ENCODE data around the gene RABL6.
"Not testable (repeated sequence)": the region's sequence is repeated elsewhere in the genome, so short reads cannot be mapped to it uniquely, and the experiment has no call there.

Gene RABL6

DNA sequence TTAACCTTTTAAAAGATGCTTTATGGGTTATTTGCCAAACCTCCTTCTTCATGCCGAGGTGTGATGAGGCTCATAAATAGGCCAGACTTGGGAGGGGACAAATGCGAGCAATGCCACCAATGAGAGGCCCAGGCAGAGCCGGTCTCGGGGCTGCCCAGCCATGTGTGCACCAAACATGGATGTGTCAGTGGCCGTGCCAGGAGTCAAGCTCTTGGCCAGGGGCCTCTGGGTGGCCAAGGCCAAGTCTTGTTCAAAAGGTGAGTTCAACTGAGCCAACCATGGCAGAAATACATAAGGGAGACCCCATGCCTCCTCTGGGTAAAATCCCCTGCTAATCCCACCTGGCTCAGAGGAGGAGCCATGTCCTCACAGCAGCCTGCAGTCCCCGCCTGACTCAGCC lies 32.6 kb upstream of the RABL6 start:
- no peak for DNase-seq (ENCODE audit: low spot score)

DNA sequence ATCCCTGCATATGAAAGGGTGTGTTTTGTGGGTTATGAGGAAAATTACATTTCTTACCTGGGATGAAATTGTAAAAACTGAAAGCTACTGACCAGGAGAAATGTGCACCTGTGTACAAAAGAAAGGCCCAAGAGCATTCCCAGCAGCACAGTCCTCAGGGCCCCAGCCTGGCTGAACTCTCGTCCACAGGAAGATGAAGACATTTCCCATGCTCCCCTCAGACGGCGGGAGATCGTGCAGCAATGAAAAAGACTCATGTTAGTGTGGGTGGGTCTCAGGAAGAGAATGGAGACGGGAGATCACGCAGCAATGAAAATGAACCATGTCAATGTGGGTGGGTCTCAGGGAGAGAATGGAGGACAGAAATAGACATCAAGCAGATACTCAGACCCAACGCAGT lies 30.8 kb upstream of the RABL6 start:
- DNase-seq (ENCODE audit: low spot score) = no peak

DNA sequence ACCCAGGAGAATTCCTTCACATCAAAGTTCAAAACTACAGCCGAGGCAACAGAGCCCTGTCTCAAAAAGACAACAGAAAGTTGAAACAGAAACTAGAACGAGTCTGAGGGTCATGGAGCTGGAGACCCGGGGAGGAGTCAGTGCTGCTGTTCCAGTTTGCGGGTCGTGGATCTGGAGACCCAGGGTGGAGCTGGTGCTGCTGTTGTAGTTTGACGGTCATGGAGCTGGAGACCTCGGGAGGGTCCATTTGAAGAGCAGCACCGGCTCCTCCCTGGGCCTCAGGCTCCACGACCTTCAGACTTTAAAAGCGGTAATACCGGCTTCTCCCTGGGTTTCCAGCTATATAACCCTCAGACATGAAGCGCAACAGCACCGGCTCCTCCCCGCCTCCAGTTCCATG lies 30.4 kb upstream of the RABL6 start:
- no peak for DNase-seq (ENCODE audit: low spot score)

DNA sequence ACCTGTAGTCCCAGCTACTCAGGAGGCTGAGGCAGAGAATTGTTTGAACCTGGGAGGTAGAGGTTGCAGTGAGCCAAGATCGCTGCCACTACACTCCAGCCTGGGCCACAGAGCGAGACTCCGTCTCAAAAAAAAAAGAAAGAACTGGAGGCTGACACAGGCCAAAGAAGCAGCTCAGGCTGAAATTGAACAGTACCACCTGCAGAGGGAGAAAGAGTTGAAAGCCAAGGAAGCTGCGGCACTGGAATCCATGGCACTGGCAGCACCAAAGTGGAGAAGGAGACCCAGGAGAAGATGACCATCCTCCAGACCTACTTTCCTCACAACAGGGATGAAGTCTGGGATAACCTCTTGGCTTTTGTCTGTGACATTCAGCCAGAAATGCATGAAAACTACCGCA lies 27.9 kb upstream of the RABL6 start:
- DNase-seq (ENCODE audit: low spot score) = no peak

DNA sequence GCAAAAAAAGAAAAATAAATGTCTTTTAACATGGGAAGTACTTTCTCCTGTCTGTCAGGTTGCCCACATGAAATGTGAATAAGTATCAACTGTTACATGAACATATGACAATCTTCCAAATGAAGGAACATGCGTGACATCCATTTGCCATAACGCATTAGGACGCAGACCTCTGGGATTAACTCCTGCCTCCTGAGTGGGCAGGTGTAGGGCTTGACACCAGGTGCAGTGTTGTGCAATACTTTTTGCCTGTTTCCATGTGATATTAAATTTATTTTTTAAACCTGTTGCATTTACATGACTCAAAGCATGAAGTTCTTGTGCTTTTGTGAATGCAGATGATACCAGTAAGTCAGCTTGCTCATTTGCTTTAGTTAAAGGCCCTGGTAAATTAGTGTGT lies 25.3 kb upstream of the RABL6 start:
- no peak for DNase-seq (ENCODE audit: low spot score)

DNA sequence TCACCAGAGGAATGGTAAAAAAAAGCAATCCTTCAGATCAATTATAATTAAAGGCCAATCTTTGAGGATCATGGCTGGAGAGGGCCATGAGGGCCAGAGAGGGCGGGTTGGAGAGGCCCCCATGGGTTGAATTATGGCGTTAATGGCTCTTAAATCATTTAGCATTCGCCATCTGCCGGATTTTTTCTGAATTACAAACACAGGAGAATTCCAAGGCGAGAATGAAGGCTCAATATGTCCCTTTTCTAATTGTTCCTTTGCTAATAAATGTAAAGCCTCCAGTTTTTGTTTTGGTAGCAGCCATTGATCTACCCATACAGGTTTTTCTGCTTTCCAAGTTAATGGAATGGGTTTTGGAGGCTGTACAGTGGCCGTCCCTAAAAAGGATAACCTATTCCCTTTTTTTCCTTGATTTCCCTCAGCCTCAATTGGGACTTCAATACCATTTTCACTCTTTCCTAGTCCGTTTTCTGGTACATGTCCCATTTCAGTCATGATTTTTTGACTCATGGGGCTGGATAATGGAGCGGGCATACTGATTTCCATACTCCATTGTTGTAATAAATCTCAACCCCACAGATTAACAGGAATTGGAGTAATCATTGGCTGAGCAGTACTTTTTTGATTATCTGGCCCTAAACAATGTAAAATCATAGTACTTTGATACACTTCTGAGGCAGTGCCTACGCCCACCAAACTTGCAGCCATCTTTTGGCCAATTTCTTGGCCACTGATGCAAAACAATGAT lies 23.3 kb upstream of the RABL6 start:
- no peak for DNase-seq (ENCODE audit: low spot score)

DNA sequence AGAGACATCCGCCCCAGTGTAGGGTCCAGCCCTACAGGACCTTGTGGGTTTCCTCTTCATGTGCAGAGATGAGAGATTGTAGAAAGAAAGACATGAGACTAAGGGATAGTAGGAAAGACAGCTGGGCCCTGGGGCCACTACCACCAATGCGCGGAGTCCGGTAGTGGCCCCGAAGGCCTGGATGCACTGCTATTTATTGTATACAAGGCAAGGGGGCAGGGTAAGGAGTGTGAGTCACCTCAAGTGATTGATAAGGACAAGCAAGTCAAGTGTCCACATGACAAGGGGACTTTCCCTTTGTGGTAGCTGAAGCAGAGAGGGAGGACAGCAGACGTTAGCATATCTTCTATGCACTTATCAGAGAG lies 22.8 kb upstream of the RABL6 start:
- no peak for DNase-seq (ENCODE audit: low spot score)

DNA sequence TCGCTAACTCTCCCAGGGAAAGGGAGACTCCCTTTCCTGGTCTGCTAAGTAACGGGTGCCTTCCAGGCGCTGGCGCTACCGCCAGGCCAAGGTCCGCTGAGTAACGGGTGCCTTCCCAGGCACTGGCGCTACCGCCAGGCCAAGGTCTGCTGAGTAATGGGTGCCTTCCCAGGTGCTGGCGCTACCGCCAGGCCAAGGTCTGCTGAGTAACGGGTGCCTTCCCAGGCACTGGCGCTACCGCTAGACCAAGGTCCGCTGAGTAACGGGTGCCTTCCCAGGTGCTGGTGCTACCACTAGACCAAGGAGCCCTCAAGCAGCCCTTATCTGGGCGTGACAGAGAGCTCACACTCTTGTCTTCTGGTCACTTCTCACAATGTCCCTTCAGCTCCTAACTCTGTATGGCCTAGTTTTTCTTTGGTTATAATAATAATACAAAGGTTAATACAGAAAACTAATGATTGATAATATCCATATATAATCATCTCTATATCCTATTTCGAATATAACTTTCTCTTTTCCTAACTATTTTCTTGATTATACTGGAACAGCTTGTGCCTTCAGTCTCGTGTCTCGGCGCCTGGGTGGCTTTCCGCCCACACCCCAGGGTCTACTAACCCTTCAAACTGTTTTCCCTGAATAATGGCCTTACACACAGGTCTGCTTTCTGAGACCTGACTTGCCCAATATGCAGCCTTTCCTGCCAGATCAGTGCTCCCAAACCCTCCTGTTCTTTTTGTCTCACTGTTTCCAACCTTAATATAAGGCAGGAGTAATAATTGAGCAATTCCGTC lies 22.0 kb upstream of the RABL6 start:
- DNase-seq (ENCODE audit: low spot score) = not testable (repeated sequence)

DNA sequence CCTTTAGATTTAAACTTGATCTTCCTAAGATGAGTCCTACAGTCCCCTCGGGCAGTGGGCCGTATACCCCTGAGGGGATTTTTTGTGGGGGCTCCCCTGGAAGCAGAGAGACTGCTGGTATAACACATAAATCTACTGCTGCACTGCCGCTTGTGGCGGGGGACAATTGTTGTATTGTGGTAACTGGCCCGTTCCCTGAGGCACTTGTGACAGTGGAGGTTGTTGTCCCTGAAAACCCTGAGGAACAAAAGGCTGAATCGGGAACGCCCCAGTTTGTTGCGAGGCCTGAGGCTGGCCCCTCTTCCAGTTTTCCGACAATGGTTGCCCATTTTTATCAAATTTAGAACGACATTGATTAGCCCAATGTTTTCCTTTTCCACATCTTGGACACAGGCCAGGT lies 21.3 kb upstream of the RABL6 start:
- DNase-seq (ENCODE audit: low spot score) = no peak

DNA sequence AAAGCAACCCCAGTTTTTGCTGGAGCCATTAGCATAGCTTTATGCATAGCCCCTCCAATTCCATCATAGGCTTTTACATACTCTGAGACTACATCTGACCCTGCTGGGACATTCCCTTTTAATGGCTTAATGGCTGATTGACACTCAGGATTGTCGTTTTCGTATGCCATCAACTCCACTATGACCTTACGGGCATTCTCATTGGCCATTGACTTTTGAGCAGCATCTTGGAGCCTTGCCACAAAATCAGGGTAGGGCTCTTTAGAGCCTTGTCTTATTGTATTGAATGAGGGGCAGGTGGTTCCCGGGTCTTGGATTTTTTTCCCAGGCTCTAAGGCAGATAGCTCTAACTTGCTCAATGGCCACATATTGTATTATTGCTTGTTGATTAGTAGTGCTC lies 20.8 kb upstream of the RABL6 start:
- DNase-seq (ENCODE audit: low spot score) = not testable (repeated sequence)

DNA sequence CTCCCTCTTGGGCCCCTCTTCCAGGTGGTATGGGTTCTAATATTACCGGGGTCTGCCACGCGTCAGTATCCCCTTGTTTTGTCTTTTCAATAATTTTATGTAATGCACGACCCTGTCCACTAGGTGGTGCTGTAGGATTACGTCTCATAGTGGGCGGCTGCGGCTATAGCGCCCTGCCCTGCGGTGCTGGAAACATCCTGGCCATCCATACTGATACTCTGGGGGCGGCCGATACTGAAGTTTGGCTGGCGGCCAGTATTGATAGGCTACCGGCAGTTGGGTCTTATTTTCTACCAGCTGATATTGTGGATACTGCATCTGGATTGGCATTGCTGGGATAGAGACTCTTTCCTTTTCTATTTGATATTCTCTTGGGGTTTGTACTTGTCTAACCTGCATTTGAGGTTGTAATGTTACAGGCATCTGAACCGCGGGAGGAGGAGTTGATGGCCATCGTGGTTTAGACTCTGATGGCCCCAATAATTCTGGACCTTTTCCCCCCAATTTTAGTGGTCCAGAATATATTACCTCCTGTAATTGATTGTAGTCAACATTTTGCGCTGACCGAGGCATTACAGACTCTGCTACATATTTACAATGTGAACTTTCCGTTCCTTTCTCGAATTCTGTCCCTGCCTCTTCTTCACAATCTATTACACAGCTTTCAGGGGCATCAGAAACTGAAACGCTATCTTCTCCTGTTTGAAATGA lies 19.9 kb upstream of the RABL6 start:
- DNase-seq (ENCODE audit: low spot score) = peak; percentile 78

DNA sequence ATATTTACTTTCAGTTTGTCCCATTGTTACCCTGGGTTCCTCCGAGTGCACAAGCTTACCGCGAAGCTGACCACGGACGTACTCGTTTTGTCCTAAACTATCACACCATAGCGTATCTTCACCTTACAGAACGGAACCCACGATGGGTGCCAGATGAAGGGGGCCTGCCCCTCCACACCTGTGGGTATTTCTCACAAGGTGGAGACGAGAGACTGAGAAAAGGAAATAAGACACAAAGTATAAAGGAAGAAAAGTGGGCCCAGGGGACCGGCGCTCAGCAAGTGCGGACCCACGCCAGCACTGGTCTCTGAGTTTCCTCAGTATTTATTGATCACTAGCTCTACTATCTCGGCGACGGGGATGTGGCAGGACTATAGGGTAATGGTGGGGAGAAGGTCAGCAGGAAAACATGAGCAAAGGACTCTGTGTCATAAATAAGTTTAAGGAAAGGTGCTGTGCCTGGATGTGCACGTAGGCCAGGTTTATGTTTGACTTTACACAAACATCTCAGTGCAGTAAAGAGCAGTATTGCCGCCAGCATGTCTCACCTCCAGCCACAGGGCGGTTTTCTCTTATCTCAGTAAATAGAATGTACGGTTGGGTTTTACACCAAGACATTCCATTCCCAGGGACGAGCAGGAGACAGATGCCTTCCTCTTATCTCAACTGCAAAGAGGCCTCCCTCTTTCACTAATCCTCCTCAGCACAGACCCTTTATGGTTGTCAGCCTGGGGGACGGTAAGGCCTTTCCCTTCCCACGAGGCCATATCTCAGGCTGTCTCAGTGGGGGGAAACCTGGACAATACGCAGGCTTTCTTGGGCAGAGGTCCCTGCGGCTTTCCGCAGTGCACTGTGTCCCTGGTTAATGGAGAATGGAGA lies 18.9 kb upstream of the RABL6 start:
- DNase-seq (ENCODE audit: low spot score) = not testable (repeated sequence)

DNA sequence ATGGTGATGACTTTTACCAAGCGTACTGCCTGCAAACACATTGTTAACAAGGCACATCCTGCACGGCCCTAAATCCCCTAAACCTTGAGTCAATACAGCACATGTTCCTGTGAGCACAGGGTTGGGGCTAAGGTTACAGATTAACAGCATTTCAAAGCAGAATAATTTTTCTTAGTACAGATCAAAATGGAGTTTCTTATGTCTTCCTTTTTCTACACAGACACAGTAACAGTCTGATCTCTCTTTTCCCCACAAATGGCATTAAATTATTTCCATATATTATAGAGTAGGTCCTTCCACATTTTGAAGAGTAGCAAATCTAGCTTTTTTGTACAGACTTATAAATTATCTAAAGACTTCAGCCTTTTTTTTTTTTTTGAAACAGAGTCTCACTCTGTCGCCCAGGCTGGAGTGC lies 18.2 kb upstream of the RABL6 start:
- no peak for DNase-seq (ENCODE audit: low spot score)

DNA sequence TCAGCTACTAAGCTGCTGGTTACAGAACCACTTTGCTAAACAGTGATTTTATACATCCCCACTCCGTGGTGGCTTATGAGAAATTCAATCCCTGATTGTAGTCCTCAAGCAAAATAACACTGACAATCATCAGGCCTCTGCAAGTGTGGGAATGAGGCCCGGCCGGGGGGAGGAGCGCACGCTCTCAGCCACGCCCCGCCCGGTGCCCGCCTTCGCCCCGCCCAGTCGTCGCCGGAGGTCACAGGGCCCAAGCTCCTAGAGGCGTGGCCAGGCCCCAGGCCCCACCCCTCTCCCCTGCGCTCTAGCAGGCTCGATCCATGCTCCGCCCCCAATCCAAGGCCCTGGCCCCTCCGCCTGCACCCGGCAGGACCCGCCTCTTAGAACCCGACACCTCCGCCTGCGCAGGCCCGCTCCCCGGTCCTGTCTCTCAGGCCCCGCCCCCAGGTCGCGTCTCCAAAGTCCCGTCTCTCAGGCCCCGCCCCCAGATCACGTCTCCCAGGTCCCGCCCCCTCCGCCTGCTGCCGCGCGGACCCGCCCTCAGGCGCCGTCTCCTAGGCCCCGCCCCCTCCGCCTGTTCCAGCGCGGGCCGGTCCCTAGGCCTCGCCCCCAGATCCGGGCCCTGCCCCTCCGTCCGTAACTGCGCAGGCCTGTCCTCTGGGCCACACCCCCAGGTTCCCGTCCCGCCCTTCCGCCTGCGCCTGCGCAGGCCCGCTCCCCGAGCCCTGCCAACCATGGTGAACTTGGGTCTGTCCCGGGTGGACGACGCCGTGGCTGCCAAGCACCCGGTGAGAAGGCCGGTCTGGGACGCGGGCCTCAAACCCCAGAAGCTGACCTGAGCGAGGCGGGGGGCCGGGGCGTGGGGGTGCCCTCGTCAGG lies 16.9 kb upstream of the RABL6 start, which contains the start of gene TMEM141:
TSS of gene TMEM141 (plus strand) at position 705 of the 876 bp plus-strand sequence. CDS start at position 732, 27 bp downstream.
- peak; percentile 100 for DNase-seq (ENCODE audit: low spot score)

DNA sequence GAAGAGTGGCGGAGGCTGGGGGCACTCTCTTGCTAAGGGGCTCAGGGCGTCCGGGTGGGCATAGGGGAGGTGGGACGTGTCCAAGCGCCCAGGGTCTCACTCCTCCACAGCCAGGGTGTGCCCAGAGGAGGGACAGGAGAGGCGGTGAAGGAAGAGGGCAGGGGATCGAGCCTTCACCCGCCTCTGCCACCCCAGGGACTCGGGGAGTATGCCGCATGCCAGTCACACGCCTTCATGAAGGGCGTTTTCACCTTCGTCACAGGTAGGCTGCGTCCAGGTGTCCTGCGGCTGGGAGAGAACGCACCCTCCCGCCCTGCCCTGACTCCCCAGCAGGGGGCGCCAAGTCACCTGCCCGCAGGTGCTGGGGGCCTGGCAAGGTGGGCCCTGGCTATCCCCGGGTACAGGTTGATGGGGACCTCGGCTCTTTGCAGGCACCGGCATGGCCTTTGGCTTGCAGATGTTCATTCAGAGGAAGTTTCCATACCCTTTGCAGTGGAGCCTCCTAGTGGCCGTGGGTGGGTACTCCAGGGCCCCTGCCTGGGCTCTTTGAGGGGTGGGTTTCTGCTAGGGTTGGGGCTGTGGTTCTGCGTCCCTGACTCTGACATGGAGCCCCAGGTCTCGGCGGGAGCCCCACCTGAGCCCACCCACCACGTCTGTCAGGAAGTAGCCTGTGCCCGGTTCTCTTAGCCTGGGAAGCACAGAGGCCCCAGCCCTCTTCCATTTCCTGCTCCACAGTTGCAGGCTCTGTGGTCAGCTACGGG lies 16.1 kb upstream of the RABL6 start:
- peak; percentile 41 for DNase-seq (ENCODE audit: low spot score)

DNA sequence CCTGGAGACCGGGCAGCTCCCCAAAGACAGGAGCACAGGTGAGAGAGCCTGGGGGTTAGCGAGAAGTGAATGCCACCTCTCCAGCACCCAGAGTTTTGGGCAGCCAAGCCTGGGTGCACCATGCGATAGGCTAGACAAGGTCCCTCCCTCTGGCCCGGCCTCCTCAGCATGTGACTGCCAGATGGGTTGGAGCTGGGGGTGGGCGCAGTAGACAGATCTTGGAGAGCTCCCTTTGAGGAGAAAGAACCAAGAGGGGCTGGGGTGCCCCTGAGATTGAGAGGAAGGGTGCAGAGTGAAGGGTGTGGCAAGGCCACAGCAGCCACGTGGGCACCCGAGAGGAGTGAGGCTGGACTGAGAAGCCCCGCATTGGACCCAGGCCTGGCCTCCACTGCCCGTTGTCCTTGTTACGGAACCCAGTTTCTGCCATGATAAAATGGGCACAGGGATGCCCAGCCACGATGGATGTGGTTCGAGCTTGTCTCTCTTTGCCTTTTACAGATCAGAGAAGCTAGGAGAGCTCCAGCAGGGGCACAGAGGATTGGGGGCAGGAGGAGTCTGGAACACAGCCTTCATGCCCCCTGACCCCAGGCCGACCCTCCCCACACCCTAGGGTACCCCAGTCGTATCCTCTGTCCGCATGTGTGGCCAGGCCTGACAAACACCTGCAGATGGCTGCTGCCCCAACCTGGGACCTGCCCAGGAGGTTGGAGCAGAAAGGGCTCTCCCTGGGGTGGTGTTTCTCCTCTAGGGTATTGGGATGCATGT lies 15.2 kb upstream of the RABL6 start:
- DNase-seq (ENCODE audit: low spot score) = no peak

DNA sequence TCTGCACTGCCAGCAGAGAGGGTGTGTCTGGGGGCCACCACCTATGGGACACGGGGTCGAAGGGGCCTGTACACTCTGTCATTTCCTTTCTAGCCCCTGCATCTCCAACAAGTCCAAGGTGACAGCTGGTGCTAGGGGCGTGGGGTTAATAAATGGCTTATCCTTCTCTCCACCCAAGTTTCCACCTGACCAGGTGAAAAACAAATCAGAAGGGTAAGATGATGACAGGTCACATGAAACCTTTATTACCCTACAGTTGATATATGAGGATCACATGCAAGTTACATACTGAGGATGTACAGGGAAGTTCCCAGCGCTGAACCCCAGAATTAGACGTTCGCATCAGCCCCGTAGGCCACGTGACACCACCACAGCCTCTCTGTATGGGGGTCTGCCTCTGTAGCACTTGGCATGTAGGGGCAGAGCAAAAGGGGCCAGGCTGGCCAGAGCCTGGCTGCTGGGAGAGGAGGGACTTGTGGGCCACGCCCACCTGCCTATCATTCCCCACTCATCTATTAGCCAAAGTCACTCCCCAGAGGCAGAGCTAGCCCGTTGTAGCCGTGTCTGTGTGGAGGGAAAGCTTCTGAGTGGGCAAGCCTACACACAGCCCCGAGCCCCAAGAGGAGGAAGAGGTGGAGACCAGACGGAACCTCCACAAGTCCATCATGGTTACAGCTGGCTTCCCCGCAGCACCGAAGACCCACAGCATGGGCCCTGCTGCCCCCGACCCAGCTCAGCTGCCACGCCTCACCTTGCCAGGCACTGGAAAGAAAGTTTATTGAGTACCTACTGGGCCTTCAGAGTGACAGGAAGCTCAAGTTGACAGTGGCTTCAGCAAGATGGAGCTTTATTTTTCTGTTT lies 14.4 kb upstream of the RABL6 start:
- DNase-seq (ENCODE audit: low spot score) = no peak

DNA sequence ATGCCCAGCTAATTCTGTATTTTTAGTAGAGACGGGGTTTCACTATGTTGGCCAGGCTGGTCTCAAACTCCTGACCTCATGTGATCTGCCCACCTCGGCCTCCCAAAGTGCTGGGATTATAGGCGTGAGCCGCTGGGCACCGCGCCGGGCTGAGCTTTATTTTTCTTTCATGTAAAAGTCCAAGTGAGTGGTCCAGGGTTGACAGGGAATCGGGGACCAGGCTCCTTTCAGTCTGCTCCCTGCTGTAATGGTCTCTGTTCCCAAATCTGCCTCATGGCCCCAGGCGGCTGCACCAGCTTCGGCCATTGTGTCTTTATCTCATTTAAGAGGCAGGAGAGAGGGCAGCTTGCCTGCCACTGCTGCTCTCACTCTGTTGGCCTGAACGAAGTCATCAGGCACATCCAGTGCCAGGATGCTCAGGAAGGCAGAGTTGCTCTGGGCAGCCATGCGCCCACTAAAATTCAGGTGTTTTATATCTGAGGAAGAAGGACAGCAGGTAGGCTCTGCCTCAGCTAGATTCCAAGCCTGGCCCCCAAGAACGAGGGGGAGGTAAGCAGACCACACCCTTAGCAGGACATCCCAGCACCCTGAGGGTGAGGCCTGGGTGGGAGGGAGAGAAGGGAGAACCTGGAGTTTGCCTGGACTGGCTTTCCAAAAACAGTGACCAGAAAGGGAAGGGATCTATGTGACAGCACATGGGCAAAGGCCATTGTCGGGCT lies 13.3 kb upstream of the RABL6 start:
- no peak for DNase-seq (ENCODE audit: low spot score)

All from GM03348 (cell line).